Stimulated activated naive CD4-positive, alpha-beta T cell (primary cell): Measurements from ENCODE around the gene FADS6.
"Not testable (repeated sequence)": the region's sequence is repeated elsewhere in the genome, so short reads cannot be mapped to it uniquely, and the experiment has no call there.

ENCODE experiments used
- DNase-seq, 6 experiments: peaks; one replicate each; lab custom pipeline; 2025; lab: John Stamatoyannopoulos, UW

Gene FADS6

DNA sequence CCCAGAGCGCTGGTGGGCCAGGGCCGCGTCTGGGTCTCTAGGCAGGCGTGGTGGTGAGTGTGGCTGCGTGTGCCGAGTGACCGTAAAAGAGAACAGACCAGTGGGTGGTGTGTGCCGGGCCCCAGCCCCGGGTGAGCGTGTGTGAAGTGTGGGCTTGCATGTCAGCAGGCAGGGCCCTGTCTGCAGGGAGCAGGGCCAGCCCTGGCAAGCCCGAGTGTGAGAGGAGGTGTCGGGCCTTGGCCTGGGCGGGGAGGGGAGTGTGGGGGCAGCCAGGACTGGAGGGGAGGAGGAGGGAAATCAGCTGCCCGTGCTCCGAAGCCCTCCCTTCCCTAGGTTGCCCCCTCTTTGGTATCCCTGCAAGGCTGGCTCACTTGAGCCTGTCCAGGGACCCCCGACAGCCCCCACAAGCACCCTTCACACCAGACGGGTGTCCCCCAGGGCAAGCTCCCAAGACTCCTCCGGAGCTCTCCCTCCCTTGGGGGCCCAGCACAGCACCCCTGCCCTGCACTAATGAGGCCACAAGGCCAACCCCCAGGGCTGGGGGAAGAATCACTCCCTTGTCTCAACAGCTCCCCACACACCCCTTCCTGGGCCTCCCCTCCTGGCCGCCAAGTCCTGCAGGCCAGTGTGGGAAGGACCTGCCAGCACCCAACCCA lies 27.7 kb upstream of the FADS6 start:
- DNase-seq: no peak

- DNase-seq: no peak
These were observed 27.2 kb upstream of the FADS6 start for GRCh38 chr17:74920642-74921025.

DNA sequence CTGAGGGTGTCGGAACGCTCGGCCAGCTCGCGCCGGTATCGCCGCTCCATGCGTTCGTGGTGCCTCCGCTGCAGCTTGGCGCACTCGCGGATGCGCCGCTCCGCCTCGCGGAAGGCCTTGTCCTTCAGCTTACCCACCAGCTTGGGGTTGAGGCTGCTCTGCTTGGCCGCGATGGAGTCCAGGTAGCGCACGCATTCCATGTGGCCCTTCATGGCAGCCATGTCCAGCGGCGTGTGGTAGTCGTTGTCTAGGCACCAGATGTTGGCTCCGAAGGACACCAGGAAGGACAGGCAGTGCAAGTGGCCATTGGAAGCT lies 26.8 kb upstream of the FADS6 start:
- DNase-seq: no peak

DNA sequence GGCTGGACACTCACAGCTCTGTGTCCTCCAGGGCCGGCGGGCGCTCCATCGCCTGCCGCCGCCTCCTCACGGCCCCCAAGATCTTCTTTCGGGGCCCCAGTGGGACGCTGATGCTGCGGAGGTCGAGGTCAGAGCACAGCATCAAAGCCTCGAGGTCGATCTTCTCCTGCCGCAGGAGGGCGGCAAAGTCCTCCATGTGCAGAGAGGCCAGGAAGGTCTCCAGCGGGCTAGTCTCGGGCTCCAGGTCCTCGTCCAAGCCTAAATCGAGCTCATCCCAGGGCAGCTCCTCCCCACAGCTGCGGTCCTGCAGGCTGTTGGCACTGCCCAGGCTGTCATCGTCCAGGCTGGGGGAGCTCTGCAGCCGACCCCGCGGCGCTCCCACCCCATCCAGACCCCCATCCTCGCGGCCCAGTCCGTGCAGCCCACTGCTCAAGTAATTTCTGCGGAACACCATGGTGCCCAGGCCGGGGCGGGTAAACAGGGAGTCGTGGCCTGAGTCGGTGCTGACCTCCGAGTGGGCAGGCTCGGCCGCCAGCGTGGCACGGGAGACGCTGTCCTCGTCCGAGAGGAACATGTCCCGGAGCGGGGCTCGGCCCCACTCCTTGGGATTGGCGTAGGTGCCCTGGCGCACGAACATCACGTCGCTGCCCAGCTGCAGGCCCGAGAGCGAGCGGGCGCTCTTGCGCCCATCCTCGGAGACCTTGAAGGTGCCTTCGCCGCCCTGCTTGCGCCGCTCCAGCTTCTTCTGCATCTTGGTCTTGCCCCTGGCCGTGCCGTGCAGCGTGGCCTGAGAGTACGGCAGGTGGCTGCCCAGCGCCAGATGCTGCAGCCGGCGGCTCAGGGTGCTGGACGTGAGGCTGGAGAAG lies 26.2 kb upstream of the FADS6 start:
- no peak for DNase-seq

- DNase-seq: no peak
These were observed 25.5 kb upstream of the FADS6 start for GRCh38 chr17:74918906-74919305.

DNA sequence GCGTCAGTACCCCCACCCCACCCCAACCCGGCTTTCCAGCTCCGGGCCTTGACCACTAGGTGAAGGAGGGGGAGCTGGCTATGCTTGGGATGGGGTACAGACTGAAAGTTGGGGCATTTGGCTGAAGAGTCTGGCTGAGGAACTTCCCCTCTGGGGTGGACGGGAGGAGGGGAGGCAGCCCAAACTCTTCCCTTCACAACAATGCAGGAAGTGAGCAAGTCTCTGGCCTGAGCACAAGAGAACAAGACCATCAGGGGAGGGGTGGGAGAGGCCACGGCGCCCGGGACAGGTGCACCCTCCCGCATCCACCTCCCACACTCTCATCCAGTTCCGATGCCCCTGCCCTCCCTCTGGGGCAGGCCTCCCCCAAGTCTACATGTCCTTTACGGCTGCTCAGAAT lies 24.0 kb upstream of the FADS6 start:
- DNase-seq: no peak

- DNase-seq: no peak
These were observed 23.4 kb upstream of the FADS6 start for GRCh38 chr17:74916851-74917199.

DNA sequence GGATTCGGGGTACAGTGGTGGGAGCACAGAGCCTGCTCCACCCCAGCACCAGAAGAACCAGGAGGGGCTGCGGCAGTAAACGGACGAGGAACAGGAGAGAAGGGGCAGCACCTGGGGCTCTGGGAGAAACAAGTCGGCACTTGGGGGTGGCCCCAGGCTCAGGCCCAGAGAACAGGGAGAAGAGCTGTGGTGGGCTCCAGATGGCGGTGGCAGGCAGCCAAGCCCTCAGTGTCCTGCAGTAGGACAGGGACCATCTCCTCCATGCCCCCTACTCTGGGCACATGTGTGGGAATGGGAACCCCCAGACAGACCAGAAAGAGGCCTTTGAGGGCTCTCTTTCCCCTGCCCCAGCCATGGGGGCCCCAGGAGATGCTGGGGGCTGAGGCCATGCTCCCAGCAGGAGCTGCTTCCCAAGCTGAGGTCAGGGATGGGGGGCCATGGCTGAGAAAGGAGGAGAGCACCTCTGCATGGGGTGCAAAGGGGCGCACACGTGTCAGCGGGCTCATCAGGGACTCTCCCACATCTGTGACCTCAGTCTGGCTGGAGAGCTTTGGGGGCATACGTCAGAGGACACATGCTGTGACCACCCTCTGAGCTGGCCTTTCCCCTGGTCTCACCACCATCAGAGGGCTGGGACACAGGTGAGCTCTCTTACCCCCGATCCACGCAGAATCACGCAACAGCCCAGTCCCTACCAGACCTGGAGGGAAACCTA lies 22.9 kb upstream of the FADS6 start:
- DNase-seq: no peak

GRCh38 chr17:74911423-74911822 lies 18.0 kb upstream of the FADS6 start:
- DNase-seq: not testable (repeated sequence)

GRCh38 chr17:74909097-74909496 lies 15.7 kb upstream of the FADS6 start:
- DNase-seq: not testable (repeated sequence)

- no peak for DNase-seq
These were observed 13.6 kb upstream of the FADS6 start for GRCh38 chr17:74907012-74907411.

DNA sequence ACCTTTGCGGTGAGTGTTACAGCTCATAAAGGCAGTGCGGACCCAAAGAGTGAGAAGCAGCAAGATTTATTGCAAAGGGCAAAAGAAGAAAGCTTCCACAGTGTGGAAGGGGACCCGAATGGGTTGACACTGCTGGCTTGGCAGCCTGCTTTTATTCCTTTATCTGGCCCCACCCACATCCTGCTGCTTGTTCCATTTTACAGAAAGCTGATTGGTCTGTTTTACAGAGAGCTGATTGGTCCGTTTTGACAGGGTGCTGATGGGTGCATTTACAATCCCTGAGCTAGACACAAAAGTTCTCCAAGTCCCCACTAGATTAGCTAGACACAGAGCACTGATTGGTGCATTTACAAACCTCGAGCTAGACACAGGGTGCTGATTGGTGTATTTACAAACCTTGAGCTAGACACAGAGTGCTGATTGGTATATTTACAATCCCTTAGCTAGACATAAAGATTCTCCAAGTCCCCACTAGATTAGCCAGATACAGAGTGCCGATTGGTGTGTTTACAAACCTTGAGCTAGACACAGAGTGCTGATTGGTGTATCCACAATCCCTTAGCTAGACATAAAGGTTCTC lies 12.9 kb upstream of the FADS6 start:
- DNase-seq: not testable (repeated sequence)

- no peak for DNase-seq
These were observed 11.4 kb upstream of the FADS6 start for GRCh38 chr17:74904687-74905409.

DNA sequence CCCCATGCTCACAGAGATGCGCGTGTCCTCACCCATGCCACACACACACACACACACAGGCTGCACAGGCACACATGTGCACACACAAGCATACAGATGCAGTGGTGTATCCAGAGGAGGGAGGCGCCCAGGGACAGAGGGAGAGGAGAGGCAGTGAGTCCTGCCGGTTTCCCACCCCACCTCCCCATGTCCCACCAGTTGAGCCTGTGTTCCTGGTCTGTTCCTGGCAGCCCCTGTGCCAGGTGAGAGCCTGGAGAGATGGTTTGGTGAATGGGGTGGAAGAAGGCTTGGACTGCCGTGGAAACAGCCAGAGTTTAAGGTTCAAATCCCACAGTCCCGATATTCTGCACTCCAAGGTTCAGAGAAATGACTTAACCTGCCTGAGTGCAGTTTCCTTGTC lies 10.2 kb upstream of the FADS6 start:
- no peak for DNase-seq

DNA sequence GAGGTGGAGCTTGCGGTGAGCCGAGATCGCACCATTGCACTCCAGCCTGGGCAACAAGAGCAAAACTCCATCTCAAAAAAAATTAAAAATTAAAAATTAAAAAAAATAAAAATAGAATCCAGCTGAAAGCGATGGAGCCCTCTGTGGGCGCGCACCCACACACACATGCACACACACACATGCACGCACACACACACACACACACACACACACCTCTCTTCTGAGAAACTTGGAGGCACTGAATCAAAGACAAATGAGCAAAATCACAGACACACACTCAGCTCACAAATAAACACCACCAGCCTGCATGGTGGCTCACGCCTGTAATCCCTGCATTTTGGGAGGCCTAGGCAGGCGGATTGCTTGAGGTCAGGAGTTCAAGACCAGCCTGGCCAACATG lies 9.6 kb upstream of the FADS6 start:
- no peak for DNase-seq

DNA sequence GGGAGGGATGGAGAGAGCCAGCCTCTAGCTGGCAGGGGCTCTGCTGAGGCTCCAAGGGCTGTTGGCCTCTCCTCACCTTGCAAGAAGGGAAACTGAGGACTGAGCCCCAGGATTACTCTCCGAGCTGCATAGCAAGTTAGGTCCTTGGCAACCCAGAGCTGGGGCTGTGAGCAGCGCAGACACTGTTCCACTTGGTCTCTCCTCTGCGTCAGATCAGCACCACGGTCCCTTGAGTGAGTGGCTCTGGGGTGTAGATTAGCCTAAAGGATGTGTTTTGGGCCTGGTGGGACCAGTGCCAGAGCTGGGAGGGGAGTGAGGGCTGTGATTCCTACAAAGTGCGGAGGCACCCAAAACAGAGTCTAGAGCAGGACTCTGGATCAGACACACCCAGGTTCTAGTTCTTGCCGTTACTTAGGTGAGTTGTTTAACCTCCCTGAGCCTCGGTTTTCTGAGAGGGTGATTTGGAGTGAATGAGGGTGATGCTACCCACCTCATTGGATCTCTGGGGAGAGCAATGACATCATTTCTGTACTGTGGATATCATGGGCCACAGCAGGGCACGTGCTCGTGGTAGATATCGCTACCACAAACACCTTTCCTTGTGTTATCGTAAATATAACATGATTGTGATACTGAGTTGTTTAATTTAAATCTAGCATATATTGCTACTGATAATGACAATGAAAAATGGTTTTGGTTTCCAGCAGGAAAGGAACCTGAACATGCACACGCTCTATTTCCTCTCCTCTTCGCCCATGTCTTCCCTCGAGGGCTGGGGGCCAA lies 8.1 kb upstream of the FADS6 start:
- no peak for DNase-seq

DNA sequence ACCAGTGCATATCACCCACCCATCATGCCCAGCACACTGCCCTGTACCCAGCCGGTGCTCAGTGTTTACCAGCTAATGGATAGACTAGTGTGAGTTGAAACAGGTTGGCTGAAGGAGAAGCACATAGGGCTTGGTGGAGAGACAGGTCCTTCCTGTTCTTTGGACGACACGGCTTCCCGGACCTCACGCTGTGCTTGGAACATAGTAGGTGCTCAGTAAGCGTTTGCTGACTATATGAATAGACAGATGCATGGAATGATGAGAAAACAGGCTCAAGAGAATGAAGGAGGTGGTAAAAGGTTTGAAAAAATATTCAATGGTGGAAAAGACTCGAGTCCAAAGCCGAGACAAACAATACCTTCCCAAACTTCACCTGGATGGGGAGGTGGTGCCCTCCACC lies 6.8 kb upstream of the FADS6 start:
- DNase-seq: no peak

- no peak for DNase-seq
These were observed 5.0 kb upstream of the FADS6 start for GRCh38 chr17:74898376-74898946.

GRCh38 chr17:74893936-74894671 lies 671 bp upstream of the FADS6 start:
- no peak for DNase-seq
